Globus pallidus (tissue), 1 donor: ENCODE data around the gene PRF1.

Experiments used
- DNase-seq: peaks from one replicate; pipeline ENCODE4 v3.0.0-alpha.2; 2015; ENCODE audit warnings: low spot score

PRF1 gene

DNA sequence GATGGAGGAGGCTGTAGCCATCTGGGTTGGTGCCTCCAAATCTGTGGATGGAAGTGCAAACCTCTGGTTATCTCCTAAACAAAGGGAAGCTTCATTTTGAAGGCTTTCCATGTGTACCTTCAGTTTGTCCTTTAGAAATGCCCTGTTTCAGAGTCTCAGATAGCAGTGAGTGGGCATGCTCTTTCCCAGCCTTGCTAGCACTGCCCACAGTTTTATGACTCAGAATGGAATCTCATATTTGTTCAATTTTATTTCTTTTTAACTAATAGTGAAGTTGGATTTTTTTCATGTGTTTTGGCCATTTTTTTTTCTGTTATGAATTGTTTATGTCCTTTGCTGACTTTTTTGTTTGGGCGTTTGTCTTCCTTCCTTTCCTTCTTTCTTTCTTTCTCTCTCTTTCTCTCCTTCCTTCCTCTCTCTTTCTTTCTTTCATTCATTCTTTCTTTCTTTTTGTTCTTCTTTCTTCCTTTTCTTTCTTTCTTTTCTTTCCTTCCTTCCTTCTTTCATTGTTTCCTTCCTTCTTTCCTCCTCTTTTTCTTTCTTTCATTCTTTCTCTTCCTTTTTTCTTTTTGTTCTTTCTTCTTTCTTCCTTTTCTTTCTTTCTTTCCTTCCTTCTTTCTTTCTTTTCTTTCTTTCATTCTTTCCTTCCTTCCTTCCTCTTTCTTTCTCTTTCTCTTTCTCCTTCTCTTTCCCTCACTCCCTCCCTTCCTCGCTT lies 25.6 kb downstream of the PRF1 start:
- no peak for DNase-seq

DNA sequence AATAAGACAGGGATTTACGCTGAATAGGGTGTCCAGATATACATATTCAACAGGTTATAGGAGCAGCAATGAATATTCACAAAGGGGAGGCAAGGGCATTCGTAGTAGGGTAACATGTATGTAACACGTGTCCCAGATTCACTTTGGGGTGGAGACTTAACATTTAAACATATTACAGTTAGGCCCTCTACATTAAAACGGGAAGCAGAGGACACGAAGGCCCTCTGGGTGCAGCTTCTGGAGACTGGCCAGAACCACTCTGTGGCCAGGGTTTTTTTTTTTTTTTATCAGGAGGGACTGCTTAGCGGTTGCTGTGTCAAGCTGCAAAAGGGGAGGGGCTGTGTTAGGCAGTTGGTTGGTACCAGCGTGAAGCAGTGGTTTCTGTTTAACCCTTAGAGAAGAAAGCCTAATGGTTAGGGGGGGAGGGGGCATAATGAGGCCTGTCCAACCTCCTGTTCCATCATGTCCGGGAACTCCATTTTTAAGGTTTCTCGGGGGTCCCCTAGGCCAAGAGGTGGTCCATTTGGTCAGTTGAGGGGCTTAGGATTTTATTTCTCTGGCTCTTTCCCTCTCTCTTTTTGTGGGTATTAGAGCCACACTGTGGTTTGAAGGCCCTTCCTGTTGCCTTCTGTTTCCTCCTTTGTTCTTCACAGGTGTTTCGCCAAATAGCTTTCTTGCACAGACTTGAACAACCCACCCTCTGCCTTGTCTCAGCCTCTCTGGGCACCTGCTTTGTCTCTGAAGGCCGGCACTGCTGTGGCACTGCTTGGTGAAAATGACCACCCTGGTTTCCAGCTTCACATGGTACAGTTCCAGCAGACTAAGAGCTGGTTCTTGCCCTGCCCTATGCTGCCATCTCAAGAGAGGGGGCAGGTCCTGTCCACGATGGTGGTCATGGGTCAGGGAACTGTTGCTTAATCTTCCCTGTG lies 26.4 kb downstream of the PRF1 start:
- DNase-seq, result peak; percentile 41

DNA sequence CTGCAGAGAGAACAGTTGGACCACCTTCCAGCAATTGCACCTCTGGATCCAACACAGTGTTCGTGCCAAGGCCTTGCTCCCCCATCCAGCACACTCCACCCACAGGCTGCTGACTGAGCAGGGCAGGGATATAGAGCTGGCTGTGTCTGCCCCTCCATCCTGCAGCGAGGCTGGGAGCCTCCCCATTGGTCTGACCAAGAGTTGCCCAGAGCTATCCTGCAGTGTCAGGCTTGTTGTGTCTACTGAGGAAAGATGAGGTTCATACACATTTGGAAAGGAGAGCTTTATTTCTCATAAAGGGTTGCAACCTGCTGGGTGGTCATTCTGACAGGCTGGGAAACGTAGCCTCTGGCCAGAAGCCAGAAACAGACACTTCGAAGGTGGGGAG lies 27.1 kb downstream of the PRF1 start:
- no peak for DNase-seq

DNA sequence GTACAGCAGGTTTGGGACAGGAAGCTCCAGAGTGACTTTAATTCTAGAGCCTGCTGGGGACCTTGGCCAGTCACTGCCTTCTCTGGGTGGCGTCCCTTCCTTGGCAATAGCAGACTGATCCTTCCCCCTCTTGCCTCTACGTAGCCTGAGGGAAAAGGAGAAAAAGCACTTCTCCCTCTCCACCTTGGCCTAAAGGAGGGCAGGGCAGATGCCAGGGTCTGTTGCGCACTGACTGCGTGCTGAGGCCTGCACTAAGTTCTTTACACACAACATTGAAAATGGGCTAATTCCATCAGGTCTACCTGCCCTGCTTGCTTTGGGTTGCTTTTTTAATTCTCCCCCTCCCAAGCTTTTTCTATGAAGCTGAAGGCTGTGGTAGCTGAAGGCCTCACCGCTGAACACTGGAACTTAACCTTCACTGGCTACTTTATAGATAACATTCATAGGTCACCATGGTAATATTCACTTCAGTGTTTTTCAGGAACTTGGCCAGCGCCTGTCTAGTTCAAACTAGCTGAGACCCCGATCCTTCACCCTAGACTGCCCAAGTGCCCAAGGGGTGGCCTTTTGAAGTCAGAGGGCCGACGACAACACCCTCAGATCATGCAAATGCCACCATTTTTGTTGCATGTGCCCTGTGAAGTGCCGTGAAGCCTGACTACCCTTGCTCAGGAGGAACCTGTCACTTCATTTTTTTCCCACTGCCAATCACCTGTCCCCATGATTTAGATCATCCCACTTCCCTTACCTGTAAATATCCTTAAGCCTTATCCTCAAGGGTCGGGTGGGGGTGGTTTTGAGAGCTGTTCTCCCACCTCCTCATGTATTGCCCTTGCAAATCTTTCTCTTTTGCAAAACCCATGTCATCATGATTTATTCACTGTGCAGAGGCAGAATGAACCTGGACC lies 28.7 kb downstream of the PRF1 start:
- DNase-seq, result no peak

DNA sequence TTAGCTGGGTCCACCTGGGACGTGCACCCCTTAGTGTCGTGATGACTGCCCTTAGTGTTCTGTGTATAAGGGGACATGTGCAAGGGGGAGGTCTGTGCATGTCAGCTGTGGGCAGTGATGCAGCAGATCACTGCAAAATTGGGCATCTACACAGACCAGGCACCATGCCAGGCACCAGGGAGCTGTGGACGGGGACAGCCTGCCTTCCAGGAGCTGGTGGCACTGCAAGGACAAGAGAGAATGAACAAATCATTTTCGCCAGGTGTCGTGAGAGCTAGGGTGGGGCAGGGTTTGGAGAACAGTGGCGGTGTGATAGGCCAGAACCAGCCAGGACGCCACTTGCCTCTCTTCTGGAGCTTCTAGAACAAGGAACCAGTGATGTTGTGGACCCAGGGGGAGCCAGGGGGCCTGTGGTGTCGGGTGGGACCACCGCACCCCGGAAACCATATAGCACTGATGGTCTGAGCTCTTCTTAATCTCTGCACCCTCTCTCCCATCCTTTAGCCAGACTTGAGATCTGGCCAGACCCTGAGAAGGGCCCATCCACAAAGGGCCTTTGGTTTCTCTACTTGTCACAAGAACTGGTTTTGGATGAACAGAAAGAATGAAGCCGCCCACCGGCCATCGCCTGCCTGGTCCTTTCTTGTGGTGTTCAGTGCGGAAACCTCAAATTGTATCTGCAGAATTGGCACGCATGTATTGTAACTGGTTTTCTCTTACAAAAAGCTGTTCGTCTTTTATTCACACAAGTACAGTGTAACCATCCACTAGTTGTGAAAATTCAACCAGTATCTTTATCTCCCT lies 30.7 kb downstream of the PRF1 start:
- no peak for DNase-seq

DNA sequence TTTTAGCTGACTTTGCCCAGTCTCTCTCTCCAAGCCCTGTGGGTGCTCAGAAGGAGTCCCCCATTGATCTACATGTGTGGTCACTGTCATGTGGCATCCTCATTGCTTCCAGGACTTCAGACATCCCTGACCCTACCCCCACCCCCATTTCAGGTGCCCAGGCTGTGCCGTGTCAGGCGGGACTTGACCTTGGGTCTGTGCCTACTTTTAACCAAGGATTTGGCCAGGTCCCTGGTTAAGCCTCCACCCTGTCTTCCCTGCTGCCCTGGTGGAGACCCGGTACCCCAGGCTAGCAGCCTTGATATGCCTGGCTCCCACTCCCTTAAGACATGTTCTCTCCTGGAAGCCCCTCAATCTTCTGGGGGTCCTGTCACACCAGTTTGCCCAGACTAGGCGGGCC lies 31.3 kb downstream of the PRF1 start:
- no peak for DNase-seq

DNA sequence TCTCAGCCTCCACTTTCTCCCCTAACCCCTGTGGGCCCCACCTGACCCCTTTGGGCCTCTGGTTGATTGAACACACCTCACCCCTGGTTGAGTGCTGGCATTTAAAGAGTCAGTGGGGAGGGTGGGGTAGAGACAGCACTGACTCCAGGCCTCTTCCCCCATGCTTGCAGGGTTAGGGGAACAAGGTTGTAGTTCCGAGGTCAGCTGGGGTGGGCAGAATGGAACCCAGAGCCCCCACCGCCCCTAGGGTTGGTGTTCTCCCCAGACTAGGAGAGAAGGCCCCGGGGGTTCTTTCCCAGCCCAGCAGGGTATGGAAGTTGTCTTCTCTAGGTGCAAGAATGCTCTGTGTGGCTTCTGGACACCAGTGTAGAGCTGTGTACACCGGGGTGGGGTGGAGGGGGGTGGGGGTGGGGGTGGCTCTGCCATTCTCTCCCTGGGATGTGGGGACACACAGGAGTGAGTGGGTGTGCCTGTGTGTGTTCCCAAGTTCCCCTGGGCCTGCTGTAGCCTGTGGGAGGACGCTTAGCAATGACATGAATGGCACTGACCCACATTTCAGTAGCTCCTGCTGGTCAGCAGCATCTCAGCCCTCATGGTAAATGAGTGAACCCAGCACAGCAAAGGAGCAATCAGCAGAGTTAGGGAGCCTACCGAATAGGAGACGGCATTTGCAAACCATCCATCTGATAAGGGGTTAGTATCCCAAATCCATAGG lies 33.6 kb downstream of the PRF1 start:
- no peak for DNase-seq

DNA sequence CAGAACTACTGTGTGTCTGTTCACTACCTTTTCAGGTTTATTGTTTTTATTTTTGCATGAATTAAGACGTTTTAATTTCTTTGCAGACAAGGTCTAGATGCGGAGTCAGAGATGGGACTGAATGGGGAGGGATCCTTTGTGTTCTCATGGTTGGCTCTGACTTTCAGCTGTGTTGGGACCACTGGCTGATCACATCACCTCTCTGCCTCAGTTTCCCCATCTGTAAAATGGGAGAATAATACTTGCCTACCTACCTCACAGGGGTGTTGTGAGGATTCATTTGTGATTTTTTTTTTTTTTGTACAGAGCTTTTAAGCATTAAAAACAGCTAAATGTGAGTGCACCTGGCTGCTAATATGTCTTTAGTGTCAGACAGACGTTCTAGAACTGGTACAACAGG lies 34.4 kb downstream of the PRF1 start:
- DNase-seq, result no peak

DNA sequence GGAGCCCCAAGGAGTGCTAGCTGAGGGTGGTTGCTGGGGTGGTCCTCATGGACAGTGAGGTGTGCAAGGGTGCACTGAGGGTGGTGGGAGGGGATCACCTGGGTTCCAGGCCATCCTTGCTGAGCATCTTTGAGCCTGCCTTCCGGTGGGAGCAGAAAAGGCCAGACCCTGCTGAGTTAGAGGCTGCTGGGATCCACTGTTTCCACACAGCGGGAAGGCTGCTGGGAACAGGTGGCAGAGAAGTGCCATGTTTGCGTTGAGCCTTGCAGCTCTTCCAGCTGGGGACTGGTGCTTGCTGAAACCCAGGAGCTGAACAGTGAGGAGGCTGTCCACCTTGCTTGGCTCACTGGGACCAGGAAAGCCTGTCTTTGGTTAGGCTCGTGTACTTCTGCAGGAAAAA lies 34.9 kb downstream of the PRF1 start:
- no peak for DNase-seq

DNA sequence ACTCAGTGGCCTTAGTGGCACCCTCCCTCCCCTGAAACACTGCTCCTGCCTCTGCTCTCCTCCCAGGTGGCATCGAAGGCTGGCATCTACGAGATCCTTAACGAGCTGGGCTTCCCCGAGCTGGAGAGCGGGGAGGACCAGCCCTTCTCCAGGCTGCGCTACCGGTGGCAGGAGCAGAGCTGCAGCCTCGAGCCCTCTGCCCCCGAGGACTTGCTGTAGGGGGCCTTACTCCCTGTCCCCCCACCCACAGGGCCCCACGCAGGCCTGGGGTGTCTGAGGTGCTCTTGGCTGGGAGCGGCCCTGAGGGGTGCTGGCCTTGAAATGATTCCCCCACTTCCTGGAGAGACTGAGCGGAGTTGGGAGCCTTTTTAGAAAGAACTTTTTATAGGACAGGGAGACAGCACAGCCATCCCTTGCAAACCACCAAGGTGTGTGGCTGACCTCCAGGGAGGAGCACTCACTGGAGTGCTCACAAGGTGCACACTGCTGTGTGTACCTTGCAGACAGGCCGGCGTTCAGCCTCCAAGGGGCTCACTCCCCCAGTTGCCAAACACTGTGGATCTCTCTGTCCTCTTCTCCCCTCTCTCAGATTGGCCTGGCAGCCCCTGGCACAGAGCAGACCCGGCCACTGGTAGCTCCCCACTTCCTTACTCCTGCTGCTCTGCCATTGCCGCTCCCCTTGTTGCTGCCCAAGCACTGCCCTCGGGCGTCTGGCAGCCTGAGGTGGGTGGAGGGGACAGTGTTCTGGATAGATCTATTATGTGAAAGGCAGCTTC lies 35.8 kb downstream of the PRF1 start:
- DNase-seq, result no peak

DNA sequence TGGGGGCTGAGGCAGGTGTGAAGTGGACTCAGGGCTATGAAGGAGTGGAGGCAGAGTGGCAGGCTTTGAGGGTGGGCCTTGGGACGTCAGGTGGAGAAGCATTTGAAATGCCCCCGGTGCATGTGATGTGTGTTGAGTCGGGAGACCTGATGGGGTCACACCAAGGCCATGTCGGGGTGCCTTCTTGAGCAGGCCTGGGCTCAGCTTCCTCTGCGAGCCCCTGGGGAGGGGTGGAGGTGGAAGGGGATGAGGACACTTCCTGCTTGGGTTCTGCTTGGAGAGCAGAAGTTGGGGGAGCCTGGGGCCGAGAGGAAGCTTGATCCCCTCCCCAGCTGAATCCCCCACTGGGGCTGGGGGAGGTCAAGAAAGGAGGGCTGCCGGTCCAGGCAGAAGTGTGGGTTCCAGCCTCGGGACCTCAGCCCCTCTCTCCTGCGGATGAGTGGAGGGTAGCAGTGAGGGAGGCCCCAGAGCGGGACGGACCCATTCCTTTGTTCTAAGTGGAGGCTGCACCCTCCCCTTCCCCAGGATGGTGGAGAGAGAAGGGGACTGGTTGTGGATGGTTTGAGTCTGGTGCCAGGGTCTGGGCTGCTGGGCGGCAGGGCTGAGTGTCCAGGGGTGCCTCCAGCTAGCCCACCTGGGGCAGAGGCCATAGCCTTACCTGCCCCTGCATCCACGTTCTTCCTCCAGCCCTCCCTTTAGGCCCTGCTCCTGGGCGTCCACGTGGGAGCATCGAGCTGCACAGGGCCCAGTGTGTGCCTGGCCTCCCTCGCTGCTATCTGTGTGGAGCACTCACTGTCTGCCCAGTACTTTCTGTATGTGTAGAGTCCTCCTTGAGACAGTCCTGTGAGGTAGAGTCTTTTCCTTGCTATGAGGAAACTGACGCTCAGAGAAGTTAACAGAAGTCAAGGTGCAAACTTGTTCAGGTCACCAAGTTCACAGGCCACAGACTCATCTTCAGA lies 36.7 kb downstream of the PRF1 start:
- DNase-seq, result no peak

DNA sequence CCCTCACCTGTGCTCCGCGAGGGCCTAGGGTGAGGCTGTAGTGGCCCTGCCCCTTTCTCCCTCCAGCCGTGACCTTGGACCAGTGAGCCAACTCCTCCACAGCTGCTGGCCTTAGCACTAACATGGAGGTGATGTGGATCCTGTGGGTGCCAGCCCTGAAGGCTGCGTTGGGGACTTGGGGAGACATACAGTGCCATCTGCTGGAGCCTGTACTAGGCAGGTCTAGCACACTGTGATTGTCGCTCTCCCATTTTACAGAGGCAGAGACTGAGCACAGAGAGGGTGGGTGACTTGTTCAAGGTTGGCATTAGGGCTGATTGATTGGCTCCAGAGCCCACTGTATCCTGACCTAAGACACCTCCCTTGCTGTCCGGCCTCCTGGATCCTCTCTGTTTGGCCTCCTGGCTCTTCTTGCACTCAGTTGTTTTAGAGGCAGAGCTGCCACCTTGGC lies 37.6 kb downstream of the PRF1 start:
- no peak for DNase-seq

DNA sequence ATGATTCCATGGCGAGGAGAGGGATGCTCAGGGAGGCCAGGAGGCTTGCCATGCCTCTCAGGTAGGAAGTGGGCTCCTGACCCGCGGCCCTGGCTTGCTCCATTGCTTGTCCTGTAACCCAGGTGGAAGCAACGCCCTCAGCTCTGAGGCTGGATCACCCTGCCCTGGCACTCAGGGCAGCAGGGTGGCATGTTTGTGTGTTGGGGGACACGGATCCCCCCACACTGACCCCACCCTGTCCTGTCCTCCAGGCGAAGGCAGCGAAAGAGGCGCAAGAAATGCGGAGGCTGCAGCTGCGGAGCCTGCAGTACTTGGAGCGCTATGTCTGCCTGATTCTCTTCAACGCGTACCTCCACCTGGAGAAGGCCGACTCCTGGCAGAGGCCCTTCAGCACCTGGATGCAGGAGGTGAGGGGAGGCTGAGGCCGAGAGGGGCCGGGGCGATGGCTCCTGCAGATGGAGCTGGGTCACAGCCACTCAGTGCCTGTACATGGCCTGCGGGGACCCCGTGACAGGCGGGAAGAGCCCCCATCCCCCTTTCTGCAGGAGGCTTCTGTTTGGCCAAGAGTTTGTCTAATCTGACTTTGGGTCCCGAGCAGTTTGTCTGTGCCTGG lies 38.3 kb downstream of the PRF1 start:
- no peak for DNase-seq

DNA sequence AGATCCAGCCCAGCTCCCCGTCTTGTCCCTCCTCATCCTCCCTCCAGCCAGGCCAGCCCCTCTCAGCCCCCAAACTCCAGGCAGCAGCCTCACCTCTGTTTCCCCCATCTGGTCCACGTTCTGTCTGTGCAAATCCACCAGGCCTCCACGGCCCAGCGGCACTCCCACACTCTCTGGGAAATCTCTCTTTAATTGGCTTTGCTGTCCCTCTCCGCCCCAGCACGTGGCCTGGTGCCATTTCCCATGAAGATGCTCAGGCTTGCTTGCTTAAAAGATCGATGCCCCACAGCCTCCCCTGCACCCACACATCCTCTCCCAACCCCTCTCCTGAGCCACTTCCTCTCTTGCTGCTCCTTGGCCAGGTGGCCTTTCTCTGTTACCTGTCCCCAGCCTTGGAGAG lies 39.3 kb downstream of the PRF1 start:
- no peak for DNase-seq

DNA sequence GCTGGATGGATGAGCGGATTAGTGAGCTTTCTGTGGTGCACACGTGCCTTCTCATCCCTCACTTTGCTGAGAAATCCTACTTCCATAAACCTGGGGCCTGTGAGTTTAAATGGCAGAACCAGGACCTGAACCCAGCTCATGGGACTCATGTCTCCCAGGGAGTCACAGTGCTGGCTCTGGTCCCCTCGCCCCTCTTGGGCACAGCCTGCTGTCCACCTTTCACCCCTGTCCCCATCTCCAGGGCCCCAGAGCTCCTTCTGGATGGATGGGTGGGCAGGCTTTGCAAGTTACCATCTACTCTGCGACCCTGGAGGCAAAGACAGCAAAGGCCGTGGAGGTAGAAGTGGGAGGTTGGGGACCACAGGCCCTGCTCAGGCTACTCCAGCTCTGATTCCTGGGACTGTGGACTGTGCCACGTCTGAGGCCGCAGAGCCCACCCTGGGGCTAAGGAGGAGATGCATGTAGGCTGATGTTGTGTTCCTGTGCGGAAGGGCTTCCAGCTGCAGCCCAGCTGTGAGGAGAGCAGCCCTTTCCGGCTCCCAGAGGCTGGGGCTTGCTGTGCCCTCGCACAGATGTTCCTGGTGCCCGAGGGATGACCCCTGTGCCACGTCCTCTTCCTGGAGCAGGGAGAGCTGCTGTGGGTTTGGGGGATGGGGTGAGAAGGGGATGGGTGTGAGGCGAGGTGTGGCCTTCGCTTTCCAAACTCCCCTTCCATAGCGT lies 40.3 kb downstream of the PRF1 start:
- no peak for DNase-seq

DNA sequence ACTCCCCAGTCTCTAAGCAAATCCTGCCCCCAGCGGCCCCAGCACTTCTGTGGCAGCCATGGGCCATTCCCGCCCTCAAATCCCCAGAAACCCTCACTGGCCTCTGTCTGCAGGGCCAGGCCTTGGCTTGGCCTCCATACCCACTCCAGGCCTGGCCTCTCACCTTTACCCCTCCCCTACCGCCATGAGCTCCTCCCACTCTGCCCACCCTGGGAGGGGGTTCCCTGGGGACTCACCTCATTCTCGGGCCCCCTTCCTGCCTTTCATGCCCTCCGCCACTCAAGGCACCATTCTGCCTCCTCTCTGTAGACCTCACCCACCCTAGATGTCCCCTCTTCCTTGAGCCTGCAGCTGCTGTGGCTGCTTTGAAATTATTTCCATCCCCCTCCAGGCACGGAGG lies 41.0 kb downstream of the PRF1 start:
- no peak for DNase-seq

DNA sequence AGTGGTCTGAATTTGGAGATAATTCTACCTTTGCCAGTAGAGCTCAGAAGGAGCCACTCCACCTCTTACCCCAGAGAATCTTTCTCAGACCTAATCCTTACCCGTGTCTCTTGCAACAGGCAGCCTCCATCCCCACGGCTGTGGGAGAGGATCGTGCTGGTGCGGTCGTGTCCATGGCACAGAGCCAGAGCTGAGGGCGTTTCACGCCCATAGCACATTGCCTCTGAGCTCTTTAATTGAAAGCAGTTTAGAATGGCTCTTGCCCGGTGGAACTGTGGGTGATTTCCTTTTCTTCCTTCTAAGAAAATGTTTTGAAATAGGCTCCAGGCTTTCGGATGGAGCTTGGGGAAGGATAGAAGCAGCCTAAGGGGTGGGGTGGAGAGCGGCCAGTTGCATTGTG lies 41.5 kb downstream of the PRF1 start:
- DNase-seq, result no peak

DNA sequence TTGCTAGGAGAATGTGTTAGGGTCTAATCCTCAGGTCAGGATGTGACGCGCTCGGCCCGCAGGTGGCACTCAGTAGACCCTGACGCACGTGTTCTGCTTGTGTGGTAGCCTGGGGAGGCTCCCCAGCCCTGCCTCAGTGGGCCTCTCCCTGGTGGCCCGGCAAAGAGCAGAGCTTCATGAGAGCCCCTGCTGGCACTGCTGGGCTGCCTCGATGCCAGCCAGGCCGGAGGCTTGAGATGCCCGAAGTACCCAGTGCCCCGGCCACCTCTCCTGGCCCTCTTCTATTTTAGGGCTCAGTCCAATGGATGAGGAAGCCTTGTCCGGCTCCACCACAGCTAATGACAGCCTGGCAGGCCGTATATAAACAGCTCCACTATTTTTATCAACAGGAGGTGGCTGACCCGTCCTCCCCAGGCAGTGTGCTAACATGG lies 42.0 kb downstream of the PRF1 start:
- DNase-seq, result no peak
